HG03060 (cell line): ENCODE results near the gene FHL2.
"Not testable (repeated sequence)": the region's sequence is repeated elsewhere in the genome, so short reads cannot be mapped to it uniquely, and the experiment has no call there.

Experiments used
- ATAC-seq: cut with Tn5 transposase; IDR thresholded peaks from one replicate; pipeline ENCODE4 v1.9.1; 2021; ENCODE audit warnings: low read depth, moderate number of reproducible peaks; ENCODE audit not compliant: unreplicated experiment

Gene FHL2

DNA sequence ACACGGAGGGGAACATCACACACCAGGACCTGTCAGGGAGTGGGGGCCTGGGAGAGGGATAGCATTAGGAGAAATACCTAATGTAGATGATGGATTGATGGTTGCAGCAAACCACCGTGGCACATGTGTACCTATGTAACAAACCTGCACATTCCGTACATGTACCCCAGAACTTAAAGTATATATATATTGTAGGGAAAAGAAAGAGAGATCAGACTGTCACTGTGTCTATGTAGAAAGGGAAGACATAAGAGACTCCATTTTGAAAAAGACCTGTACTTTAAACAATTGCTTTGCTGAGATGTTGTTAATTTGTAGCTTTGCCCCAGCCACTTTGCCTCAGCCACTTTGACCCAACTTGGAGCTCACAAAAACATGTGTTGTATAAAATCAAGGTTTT, 26.0 kb upstream of the FHL2 start:
- ATAC-seq: not testable (repeated sequence)

DNA sequence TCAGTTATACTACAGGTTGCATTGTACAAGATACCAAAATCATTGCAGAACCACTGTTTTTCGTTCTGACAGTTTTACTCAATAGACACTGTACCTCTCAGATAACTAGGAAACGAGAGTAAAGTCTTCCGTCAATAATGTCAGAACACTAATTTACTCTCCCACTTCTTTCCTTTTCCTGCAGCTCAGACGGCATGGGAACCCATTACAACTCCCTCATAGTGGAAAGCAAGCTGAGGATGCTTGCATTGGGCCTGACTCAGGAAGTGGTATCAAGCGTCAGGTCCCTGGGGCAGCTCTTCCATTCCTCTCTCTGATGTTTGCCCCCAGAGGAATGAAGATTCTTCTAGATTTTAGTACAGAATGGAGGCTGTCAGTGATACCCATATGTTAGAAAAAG, 23.9 kb upstream of the FHL2 start:
- no peak for ATAC-seq

DNA sequence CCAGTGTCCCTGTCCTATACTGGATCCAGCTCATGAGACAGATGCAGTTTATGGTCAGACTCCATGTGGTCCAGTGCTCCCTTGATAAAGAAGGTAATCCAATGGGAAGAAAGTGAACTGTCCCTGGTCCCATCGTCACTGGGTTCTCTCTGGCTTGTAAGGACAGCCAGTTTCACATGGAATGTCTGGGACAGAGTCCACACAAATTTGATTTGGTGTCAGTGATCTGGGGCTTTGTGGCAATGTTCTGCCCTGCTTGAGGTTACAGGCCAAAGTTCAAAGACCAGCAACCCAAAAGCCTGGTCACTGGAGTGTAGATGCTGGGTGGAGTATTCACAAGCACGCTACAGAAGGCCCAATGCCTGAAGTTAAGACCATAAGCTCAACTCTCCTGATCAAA, 22.2 kb upstream of the FHL2 start:
- no peak for ATAC-seq

DNA sequence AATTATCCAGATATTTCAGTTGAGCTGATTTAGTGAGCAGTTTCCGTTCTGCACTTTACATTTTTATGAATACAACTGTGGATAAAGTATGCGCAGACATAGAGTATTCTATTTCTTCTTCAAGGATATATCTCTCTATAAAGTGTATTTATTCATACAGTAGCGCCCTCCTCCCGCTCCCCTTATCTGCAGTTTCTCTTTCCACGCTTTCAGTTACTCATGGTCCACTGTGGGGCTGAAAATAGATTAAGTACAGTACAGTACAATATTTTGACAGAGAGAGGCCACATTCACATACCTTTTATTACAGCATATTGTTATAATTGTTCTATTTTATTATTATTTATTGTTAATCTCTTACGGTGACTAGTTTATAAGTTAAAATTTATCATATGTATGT, 19.7 kb upstream of the FHL2 start:
- ATAC-seq: no peak

DNA sequence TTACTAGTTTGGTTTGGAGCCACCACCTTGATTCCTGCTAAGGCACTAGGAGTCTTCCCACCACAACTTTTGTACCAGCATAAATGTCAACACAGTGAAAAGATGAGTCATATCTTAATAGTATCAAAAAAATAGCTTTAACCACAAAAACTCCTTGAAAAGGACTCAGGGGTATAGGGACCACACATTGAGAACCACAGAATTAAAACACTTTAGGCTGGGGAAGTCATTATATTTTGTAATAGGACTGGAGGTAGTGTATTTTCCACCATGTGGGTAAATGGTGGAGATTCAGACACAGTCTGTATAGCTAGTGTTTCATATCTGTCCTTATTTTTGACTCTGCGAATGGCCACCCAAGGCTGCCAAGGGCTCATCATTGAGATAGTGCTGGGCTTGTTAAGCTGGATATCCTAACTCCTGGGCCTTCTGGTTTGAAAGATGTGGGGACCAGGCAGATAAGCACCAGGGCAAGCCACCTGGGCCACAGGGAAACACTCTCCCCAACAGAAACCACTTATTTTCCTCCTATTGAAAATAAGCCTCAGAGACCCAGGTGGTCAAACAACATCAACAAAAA, 19.1 kb upstream of the FHL2 start:
- ATAC-seq: no peak

DNA sequence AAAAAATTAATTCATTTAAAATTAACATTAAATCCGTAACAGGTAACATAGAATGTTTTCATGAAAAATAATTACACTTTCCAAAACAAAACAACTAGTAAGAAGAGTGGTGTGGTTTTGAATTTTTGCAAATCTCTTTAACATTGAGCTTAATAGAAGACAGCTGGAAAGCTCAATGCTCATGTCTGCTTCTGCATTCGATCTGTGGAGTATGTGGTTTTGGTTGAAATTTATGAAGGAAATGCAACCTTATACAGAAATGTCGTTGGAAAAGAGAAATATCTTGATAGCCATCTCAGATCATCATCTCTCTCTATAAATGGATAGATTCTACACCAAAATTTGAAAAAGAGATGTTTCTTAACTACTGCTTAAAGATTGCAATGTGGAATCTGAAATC, 17.3 kb upstream of the FHL2 start:
- ATAC-seq: no peak

DNA sequence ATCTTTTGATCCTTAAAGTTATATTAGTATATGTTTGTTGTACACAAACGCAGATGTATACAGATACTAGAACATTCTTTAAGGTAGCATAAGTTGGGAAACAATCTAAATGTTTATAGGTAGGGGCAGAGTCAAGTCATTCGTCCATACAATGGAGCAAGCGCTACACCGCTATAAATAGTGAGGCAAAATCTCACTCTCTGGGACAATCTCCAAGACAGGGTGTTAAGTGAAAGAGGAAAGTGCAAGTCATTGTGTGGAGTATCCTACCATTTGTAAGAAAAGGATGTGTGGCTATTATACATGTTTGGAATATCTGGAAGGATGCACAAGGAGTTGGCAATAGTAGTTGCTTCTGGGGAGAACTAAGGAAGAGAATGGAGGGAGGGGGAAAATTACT, 16.2 kb upstream of the FHL2 start:
- no peak for ATAC-seq

DNA sequence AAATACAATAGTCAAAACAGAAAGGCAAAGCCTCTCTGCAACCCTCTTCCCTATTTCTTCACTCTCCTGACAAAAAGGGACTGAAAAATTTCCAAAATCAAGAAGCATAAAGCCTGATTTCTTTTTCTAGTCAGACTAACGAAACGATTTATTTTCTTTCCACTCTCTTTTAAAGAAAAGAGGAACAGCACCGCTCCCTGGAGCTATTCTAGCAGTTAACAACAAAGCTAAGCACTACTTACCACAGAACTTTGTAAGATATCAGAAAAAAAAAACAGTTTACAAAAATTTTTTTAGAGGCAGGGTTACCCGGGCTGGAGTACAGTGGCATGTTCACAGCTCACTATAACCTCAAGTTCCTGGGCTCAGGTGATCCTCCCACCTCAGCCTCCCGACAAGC, 14.4 kb upstream of the FHL2 start:
- no peak for ATAC-seq

DNA sequence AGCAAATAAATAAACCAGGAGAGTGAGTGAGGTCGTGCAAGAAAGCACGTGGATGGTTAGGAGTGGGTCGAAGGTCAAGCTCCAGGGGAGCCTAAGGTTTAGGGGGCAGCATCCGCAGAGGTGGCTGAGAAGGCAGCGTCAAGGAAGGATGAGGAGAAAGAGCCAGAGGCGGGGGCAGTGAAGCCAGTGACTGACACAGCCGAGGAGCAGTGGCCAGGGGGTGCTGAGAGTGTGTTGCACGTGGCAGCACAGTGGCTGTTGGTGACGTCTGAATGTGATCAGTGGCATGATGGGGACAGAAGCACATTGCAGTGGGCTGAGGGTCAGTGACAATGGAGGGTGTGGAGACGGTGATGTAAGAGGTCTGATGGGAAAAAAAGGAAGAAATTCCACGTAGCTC, 13.7 kb upstream of the FHL2 start:
- ATAC-seq: no peak

DNA sequence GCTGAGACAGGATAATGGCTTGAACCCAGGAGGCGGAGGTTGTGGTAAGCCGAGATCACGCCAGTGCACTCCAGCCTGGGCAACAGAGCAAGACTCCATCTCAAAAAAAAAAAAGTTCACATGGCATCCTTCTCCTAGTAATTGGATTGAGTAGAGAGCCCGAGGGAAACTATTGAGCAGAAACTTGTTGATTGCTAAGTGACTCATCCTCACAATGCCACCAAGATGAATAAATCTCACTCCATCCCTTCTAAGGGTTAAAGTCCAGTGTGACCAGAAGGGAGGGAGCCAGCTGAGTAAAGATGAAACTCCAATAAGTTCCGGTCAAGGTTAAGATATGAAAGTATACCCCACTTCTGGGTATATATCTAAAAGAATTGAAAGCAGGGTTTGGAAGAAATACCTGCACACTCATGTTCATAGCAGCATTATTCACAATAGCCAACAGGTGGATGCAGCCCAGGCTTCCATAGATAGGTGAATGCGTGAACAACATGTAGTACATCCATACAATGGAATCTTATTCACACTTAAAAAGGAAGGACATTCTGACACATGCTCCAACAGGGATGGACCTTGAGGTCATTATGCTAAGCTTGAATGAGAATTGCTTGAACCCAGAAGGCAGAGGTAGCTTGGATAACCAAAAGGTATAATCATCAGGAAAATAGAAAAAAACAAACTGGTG, 13.0 kb upstream of the FHL2 start:
- no peak for ATAC-seq

DNA sequence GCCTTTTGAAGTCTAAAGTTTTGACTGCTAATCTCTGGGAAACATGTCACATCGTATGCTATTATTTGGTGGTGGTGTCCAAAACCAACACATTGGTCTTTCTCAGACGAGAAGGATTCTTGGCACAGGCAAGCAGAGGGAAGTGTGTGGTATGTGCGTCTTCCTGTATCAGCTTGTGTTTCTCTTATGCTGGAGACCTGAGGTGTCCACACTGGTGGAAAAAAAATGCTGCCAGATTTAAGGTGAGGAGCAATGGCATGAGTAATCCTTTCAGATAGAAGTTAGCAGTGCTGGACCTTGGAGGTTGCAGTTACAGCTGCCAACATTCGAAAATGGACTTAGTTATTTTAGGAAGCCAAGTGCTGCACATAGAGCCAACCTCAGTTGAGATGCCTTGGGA, 11.7 kb upstream of the FHL2 start:
- no peak for ATAC-seq

DNA sequence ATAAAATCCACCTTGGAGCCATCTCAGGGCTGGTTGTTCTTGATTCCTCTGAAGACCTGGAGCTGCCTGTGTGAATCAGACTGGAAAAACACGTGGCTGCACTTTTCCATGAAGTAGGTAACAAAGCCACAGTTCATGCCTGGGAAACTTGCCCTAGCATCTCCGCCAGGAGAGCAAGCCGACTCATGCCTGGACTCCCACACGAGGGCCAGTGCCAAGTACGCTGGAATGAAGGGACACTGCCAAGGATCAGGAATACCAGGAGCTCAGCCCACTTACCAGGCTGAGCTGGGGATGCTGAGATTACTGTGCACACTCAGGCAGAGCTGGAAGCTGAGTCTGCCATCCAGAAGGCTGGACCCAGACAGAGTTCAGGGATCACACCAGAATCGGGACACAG, 10.9 kb upstream of the FHL2 start:
- no peak for ATAC-seq

DNA sequence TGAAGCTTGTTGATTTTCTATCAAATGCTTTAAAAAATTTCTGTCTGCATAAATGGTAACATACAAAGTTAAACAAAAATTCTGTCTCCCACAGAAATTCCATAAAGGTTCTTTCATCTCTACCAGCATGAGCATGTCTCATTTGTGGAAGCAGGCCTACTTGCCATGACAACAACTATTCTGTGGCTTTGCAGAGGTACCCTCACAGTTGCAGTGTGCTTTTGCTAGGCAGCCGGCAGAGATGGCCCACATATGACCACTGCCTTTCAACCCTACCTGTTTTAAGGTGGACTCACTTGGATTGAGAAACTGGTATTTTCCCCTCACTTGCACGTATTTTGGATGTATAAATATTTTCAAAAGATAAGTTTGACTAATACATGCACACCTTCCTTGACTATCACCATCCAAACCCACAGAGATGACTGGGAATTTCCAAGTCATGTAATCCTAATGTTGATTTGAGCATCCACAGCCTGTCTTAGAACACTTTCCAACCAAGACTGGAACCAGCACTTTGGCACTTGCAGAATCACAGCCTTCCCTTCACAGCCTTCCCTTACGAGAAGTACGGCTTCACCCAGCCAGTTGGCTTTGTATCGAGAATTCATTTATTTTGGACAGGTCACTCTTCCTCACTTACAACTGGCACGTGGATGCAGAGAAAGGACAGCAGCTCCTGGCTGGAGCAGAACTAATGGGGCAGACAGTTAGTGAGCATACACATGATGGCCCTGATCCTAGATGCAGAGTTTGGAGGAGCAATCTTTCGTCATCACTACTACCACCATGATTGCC, 9.3 kb upstream of the FHL2 start:
- no peak for ATAC-seq

DNA sequence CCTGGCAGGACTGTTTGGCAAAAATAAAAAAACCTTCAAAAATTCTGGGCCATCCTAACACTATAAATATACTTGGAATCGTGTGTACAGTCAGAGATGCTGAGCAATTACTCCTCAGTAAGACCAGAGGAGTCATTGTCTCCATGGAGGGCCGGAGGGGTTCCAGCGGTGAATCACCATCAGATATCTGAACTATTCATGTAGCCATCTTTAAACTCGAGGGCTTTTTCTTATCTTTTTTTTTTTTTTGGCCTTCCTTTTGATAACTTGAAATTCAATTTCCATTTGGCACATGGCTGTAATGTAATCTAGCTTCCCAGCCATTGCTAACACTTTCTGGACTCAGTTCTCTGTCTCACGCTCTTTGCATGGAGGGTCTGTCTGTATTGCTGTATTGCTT, 7.4 kb upstream of the FHL2 start:
- ATAC-seq: no peak

DNA sequence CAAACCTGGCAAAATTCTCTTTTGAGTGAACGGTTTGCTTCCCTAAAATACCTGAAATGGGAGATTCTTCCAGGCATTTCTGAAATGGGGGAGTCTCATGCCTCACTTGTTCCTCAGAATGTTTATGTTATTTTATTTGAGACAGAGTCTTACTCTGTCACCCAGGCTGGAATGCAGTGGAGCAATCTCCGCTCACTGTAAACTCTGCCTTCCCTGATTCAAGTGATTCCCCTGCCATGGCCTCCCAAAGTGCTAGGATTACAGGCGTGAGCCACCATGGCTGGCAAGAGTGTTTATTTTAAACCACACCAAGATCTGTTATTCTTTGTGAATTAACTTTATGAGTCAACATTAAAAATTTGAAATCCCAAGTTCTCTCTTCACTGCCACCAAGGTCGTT, 6.4 kb upstream of the FHL2 start:
- no peak for ATAC-seq

DNA sequence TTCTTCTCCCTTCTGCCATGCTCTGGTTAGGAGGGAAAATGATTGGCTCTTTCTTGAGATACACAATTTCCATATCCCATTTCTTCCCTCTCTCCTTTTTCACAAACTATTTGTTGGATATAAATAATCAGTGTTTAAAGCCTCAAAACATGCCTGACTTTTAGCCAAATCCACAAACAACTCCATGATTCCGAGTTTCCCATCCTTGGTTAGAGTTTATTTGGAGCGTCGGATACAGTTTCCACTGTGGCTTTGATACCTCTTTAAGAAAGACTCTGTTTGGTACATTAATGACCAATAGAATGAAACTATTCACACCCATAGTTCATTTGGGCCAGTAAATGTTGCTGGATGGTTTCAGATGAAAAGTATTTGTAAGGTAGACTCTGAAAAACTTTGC, 5.9 kb upstream of the FHL2 start:
- ATAC-seq: no peak

DNA sequence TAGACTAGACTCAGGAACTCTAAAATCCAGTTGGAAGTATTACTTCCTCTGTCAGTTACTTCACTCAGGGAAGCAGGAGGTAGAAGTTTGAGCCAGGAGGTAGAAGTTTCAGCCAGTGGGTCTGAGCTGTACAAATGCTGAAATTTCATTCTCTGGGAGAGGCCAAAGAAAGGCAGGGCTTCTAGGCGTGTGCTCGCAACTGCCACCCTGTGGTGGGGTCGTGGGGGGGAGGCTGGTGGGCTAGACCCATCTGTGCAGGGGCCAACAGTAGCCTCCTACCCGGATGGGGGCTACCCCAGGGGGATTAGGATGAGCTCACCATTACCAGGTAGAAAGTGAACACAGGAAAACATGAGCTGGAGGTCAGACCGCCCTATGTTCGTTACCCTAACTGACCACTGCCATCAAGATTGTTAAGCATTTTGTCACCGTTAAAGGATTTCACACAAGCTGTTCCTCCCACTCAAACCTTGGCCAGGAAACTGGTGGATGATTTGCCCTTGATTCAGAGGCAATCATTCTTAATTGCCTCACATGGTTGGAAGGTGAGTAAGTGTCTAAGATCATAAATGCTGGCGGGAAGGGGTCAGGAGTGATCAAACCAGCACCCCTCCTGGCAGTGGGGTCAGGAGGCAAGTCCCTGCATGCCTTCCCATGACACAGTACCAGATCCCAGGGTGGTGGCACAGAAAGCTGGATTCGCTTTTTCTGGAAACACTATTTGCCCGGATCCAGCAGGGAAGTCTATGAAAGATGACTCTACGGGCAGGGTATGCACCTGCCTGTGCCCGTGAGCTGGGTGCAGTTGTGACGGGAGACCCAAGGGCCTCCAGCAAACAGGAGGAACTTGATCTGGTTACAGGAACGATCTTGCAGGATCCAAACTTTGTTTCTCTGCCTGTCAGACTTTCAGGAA, 5.2 kb upstream of the FHL2 start:
- ATAC-seq: no peak

DNA sequence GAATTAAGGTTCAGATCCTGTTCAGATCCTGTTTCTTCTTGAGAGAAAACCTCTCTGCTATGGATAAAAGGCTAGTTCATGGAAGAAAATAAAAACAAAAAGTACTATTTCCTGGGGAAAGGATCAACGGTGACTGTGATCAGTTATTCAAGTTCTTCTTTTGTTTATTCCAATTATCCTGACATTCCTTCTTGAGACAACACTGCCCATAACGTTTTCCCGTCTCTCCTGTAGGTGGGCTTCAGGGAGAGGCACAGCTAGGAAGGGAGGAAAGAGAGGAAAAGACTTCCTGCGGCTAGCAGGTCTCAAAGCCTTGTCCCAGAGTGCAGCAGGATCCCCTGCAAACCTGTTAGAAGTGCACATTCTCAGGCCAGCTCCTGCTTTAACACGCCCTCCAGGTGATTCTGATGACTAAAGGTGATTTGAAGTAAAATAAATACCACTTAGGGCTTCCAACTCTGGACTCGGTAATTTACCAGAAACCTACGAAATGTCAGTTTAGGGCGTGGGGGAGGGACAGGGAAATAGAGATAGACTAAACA, 4.5 kb upstream of the FHL2 start:
- no peak for ATAC-seq

DNA sequence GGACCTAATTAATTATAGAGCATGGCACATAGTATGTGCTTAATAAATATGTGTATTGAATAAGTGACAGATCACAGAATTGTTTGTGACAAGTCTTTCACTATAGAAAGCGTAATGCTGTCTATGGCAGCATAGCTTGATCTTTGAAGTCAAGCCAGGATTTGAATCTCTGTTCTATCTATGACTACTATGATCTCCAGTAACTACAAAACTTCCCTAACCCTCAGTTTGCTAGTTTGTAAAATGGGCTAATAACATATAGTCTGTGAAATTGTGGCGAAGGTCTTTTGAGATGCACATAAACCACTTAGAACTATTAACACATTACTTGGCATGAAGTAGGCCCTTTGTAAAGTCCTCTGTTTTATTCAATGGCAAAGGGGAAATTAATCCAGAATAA, 4.0 kb upstream of the FHL2 start:
- ATAC-seq: no peak

DNA sequence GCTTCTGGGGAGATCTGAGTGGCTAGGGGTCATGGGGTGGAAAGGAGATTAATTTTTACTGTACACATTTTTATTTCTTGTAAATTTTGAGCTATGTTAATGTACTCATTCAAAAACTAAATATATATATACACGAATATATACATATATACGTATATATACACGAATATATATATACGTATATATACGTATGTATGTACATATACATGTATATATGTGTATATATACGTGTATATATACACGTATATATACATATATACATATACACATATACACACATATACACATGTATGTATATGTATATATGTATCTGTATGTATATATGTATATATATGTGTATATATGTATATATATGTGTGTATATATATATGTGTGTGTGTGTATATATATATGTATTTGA, 3.0 kb upstream of the FHL2 start:
- ATAC-seq: no peak

DNA sequence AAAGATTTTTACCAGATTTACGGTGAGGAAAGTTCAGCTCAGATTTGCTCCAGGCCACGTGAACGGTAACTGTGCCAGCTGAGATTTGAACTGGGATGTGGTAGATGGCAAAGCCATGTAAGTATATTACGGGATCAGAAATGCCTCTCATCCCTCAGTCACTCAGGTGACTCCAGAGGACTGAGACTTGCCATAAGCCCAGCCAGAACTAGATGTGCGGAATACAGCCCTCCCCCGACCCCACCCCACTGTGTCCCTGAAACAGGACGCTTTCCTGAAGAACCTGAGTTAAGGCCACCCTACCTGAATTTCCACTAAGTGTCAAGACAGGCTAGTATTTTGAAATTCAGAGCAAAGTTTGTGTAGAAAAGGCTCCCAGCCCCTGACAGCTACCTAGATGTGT, 1.3 kb upstream of the FHL2 start:
- ATAC-seq: no peak
